ENCODE measurements around the gene ATF7. TPM values are rescaled to one million over a fixed set of nuclear protein-coding genes. Genes with fewer than 3 reads are reported as not detected.

ATF7 gene
- total and polyA plus RNA-seq, 2 of the 13 experiments (the other 11 are each of a cell fraction or from before 2014, with no cell fraction given) = 9.6 to 16.2 TPM

- in situ Hi-C loops (cut with HindIII; ENCODE audit: extremely low pct_ligation_motif_present, low pct_unique_long_range_greater_than_20kb) (no loop called here), intact Hi-C loops (cut with micrococcal nuclease; ENCODE audit: unreplicated experiment) (no loop called here)
- Histone ChIP-seq H3K27me3 (ENCODE audit: control insufficient read depth in 1 of 2, insufficient read depth in 2 of 2, low read length in 2 of 2) (no peaks in the 10 kb centered on the region), H3K79me2 (ENCODE audit: insufficient read depth, low read length) (no peaks in the 10 kb centered on the region), H3K4me1 (ENCODE audit: insufficient read depth, low read length) (no peaks in the 10 kb centered on the region), H3K36me3 (replicated peaks in 1 of 2; ENCODE audit: control insufficient read depth in 1 of 2, insufficient read depth in 2 of 2, low read length in 2 of 2) (peaks cover 4 to 11% of the 10 kb centered on the region in 2 experiments; a peak in 3 of 5 replicates), H4K20me1 (ENCODE audit: insufficient read depth, low read length) (peaks cover 7% of the 10 kb centered on the region; the same call in 1 of the 2 replicates), H3K9ac (ENCODE audit: insufficient read depth, low read depth, low read length) (no peak overlapping the region), H2AFZ (ENCODE audit: low read length) (no peak overlapping the region), H3K27ac (ENCODE audit: extremely low read length, insufficient read depth, low read length) (no peak overlapping the region), H3K9me3 (ENCODE audit: low read length) (no peaks in the 10 kb centered on the region), H3K4me3 (replicated peaks in 1 of 3; ENCODE audit: insufficient read depth in 1 of 3, low read depth in 2 of 3, low read length in 3 of 3) (no peak overlapping the region), H3K4me2 (ENCODE audit: low read depth, low read length) (no peak overlapping the region)
- FAIRE-seq (no peak), ATAC-seq (peak; percentile 7), DNase-seq (ENCODE audit: low spot score) (no peak)
- POLR2A ChIA-PET = interaction anchor here (1.2 kb wide), 1 partner anchor 14 kb away, joined by 7 read pairs; the partner anchor contains the start of gene TARBP2
- TF ChIP-seq ZBTB7A (CRISPR knock-in tag; IDR thresholded peaks at IDR 0.05) (no peak), AGO1 (IDR thresholded peaks at IDR 0.05; ENCODE audit: low read depth, low read length, poor library complexity, severe bottlenecking) (peak; percentile 81), GMEB2 (CRISPR knock-in tag; IDR thresholded peaks at IDR 0.05; ENCODE audit: low read depth) (no peak), E2F2 (CRISPR knock-in tag; IDR thresholded peaks at IDR 0.05; ENCODE audit: borderline replicate concordance) (no peak), HNF1A (IDR thresholded peaks at IDR 0.05; ENCODE audit: low read depth) (no peak), HNF1A (CRISPR knock-in tag; IDR thresholded peaks at IDR 0.05; ENCODE audit: borderline replicate concordance) (no peak), SALL1 (CRISPR knock-in tag; IDR thresholded peaks at IDR 0.05) (no peak), MBNL3 (CRISPR knock-in tag; conservative IDR thresholded peaks at IDR 0.05) (no peak), CERS6 (CRISPR knock-in tag; IDR thresholded peaks at IDR 0.05) (no peak), XRCC5 (optimal IDR thresholded peaks at IDR 0.05; ENCODE audit: low read length) (no peak), ZFP82 (CRISPR knock-in tag; IDR thresholded peaks at IDR 0.05; ENCODE audit: borderline replicate concordance) (no peak), ZNF414 (CRISPR knock-in tag; IDR thresholded peaks at IDR 0.05) (no peak), POLR2G (IDR thresholded peaks at IDR 0.05; ENCODE audit: low read depth, low read length) (peak; percentile 36; the same call in 1 of the 2 replicates), ZBTB7B (CRISPR knock-in tag; IDR thresholded peaks at IDR 0.05) (no peak), AGO2 (optimal IDR thresholded peaks at IDR 0.05; ENCODE audit: low read depth, low read length) (peak; percentile 95)
- WGBS (ENCODE audit: low lambda C conversion rate) = 93% methylated on average over 7 of the region's 17 CpGs
- no TSS peak for BruUV-seq (replicated peaks)
- CTCF ChIA-PET (ENCODE audit: low intra/inter-chr PET ratio, low total read pairs) = no interaction called here
Observed at GRCh38 chr12:53486736-53487487, 139.3 kb downstream of the ATF7 start.

Data from HepG2 (cell line).